GM18526 (cell line): ENCODE measurements around the gene ARHGEF12.

Experiments used
- POLR2A ChIP-seq: IDR thresholded peaks from 3 replicates; pipeline ENCODE4 v1.6.1; 2011; ENCODE audit not compliant: insufficient read length; ENCODE audit errors: extremely low read depth

ARHGEF12 gene

GRCh38 chr11:120332822-120333716 is 3.1 kb upstream of the ARHGEF12 start:
- no peak for TF ChIP-seq POLR2A

DNA sequence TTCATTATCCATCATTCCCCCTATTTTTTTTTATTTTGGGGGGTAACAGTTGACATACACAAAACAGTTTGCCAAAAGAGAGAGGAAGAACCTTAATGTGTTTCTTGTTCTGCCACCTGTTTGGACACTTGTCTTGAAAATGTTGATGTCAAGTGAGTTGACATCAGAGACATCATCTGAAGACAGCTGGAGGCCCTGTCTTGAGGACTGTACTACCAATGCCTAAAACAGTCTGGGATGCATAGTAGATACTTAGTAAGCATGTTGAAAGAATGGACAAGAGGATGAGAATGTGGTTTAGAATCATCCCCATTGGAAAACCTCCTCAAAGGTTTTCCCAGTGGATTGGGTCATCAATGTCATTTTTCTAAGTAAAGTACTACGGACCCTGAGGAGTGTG is 2.4 kb upstream of the ARHGEF12 start:
- no peak for TF ChIP-seq POLR2A

DNA sequence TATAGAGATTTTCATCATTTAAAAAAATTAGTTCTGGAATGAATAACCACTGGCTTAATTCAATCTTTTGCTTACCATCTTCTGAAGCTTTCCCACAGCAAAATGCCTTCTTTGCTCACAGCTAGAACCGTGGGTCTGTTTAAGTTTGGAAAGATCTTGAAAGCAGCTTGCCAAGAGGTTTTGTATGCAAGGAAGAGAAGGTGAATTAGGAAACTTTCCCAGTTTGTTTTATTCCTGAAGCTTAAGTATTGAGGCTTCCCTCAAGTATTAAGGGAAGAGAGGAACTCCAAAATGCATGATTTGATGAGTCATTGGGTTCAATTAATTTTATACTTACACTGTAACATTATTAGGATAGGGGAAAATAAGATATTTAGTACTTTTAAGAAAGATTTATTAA is 1.9 kb upstream of the ARHGEF12 start:
- TF ChIP-seq POLR2A, result no peak

GRCh38 chr11:120334894-120335462 is 1.2 kb upstream of the ARHGEF12 start:
- TF ChIP-seq POLR2A, result no peak

- no peak for TF ChIP-seq POLR2A
Measured at GRCh38 chr11:120335556-120335907, 681 bp upstream of the ARHGEF12 start.

GRCh38 chr11:120336641-120337354 is 585 bp downstream of the ARHGEF12 start:
- TF ChIP-seq POLR2A, result no peak

DNA sequence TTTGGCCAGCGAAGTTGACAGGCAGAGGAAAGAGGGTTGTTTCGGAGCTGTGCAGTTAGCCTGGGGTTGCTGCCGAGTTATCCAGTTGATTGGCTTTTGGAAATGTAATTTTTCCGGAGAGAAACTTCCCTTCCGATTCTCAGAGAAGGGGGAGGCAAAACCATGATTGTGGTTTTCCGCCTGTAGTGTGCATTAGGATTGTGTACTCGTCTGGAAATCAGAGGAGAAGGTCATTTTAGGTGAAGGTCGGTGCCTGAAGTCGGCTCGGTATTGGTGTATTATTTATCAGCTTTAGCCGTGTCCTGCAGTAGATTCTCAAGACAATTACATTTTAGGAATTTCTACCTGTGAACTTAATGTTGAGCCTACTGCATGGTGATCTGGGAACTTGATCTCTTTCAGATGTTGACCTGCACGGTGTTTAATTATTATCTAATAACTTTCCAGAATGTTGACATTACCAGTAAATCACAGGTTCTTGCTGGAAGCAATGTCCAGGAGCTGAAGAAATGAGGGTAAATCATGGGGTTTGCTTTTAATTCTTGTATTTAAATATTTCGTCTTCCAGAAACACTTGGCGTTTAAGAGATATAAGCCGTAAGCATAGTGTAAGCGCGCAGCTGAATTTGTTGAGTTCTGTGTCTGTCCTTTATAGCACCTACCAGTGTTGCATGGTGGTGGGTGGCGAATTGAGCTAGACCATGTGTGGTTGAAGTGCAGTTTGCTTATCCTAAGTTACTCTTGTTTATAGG is 1.3 kb downstream of the ARHGEF12 start:
- no peak for TF ChIP-seq POLR2A

DNA sequence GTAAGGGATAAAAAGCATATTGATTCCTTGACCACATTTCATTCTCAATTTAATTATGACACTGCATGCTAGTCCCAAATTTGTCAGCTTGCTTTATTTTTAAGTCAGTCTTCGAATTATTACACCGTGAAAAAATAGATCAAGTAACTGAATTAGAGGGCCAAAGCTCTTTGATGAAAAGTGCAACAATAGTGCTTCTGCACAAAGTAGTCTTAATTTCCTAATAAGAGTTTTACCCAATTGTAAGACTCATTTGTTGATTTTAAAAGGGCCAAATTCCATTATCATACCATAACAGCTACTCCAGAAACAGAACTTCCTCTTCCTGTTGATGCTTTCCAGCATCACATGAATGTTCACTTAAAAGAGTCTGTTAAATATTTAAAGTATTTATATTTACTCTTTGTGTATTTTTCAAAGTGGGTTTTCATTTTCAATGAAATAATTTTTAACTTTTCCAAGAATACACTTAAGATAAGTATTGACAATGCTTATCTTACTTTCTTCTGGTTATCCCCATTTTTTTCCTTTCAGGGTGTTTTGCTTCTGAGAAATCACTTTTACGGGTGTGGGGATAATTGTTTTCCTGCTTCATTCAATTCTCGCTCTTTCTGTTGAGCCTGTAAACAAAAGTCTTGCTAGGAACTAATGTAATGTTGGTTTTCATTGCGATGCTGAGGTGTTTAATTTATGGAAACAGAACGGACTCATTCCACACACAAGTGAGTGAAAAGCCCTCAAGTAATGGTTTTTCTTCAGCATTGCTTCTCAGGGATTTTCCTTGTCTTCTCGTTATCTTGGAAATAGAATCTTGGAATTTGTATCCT is 2.1 kb downstream of the ARHGEF12 start:
- TF ChIP-seq POLR2A, result no peak

DNA sequence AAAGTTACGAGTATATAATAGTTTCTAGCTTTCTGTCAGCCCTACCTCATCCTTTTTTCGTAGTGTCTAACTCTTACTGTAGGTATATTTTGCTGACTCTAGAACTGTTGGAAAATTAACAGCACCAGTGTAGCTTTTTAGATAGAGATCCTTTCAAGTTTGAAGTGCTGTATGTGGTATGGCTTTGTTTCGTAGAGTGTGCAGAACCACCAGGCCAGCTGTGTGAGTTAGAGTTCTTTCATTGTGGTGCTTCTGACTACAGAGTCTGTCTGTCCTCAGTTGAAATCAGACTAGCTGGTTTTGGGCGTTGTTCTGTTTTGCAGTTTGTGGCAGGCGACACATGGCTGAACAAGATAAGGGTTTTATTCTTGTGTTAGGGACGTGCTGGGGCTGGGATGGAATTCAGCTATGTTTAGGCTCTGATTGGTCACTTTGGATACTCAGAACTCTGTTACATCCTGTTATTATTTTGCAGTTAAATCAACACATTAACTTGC is 3.2 kb downstream of the ARHGEF12 start:
- no peak for TF ChIP-seq POLR2A

- TF ChIP-seq POLR2A, result no peak
Measured at GRCh38 chr11:120340529-120340928, 4.3 kb downstream of the ARHGEF12 start.

DNA sequence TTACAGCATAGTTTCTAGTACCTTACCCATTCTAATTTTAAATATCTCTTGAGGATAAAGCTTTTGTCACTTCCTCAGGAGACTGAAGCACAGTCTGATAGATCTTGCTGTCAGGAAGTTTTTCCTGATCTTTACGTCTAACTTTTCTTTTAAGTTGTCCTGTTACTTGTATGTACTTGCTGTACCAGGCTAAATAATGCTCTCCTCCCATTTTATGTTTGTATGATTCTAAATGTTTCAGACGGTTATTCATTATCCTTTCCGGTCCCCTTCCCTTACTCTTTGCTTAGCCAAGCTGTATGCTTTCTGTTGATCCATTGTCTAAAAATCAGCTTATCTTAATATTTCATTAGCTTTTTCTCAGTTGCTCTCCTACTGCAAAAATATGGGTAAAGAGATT is 6.0 kb downstream of the ARHGEF12 start:
- TF ChIP-seq POLR2A, result no peak

GRCh38 chr11:120342678-120343077 is 6.5 kb downstream of the ARHGEF12 start:
- no peak for TF ChIP-seq POLR2A

DNA sequence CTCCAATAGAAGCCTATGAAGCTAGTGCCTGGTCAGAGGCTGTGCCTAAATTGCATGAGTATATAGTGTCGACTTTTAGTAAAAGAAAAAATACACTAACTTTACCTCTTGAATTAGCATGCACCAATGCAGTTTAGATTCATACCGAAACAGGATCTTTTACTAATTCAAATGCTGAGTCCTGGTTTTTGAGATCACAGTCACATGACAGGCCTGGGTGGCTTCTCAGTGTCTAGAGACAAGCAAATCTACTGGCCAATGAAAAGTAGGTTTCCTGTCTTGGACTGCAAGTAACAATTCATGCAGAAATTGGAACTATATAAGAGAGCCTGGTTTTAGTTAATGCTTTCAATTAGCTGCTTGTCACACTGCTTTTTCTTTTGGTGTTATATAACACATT is 7.2 kb downstream of the ARHGEF12 start:
- TF ChIP-seq POLR2A, result no peak

- no peak for TF ChIP-seq POLR2A
Measured at GRCh38 chr11:120344302-120345004, 8.2 kb downstream of the ARHGEF12 start.

DNA sequence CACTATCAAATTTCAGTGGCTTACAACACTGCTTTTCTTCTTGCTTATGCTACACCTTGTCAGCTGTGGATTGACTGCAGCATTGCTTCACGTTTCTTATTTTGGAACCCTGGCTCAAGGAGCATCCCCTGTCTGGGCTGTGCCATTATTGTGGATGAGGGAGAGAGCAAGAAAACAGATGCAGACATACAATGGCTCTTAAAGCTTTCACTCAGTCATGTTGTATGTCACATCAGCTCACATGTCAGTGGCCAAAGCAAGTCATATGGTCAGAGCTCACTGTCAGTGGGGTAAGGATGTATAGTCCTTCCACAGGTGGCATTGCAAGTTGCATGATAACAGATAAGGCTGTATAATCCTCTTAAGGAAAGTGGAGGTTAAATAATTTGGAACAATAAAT is 10.0 kb downstream of the ARHGEF12 start:
- no peak for TF ChIP-seq POLR2A
